DOHH2 (cell line): Measurements from ENCODE around the gene TTF2.

Source experiments
- H3F3A ChIP-seq: fragments of 200-600 bp; sonication (generic), shearing (Covaris generic); 2 replicates; pipeline ENCODE4 v1.6.0; 2016; ENCODE audit warnings: antibody characterized with exemption, mild to moderate bottlenecking; ENCODE audit not compliant: control insufficient read depth, insufficient read depth
- H3K27ac ChIP-seq: fragments of 200-600 bp; sonication (generic); 2 replicates; pipeline ENCODE4 v1.5.1; 2014; ENCODE audit warnings: low read depth, mild to moderate bottlenecking, low read length, moderate library complexity
- H3K27me3 ChIP-seq: fragments of 200-600 bp; sonication (generic); 2 replicates; pipeline ENCODE4 v1.6.1; 2014; ENCODE audit warnings: mild to moderate bottlenecking, low read length, mixed read lengths; ENCODE audit not compliant: control insufficient read depth
- H3K36me3 ChIP-seq: fragments of 200-600 bp; sonication (generic); 2 replicates; pipeline ENCODE4 v1.6.1; 2014; ENCODE audit warnings: mild to moderate bottlenecking, low read length, moderate library complexity, mixed read lengths; ENCODE audit not compliant: control insufficient read depth
- H3K4me1 ChIP-seq: fragments of 200-600 bp; sonication (generic); 2 replicates; pipeline ENCODE4 v1.6.1; 2014; ENCODE audit warnings: mild to moderate bottlenecking, low read length, mixed read lengths; ENCODE audit not compliant: control insufficient read depth
- H3K4me2 ChIP-seq: fragments of 200-600 bp; sonication (generic); 2 replicates; pipeline ENCODE4 v1.6.0; 2014; ENCODE audit warnings: mild to moderate bottlenecking, low read length, moderate library complexity
- H3K4me3 ChIP-seq: fragments of 200-600 bp; sonication (generic); 2 replicates; pipeline ENCODE4 v1.5.1; 2014; ENCODE audit warnings: mild to moderate bottlenecking, low read length, mixed read lengths
- H3K79me2 ChIP-seq: fragments of 200-600 bp; sonication (generic); 2 replicates; pipeline ENCODE4 v1.6.1; 2014; ENCODE audit warnings: mild to moderate bottlenecking, low read length, mixed read lengths; ENCODE audit not compliant: control insufficient read depth
- H3K9me2 ChIP-seq: fragments of 200-600 bp; sonication (generic); replicated peaks from 2 replicates; pipeline ENCODE4 v1.6.1; 2014; ENCODE audit warnings: mild to moderate bottlenecking, low read length, mixed read lengths; ENCODE audit not compliant: control insufficient read depth
- H3K9me3 ChIP-seq: fragments of 200-600 bp; sonication (generic); 2 replicates; pipeline ENCODE4 v1.6.1; 2014; ENCODE audit warnings: antibody characterized with exemption, low read length, mixed read lengths; ENCODE audit not compliant: control insufficient read depth, insufficient read depth
- H4K20me1 ChIP-seq: fragments of 200-600 bp; sonication (generic); 2 replicates; pipeline ENCODE4 v1.6.0; 2014; ENCODE audit warnings: low read depth, mild to moderate bottlenecking, antibody characterized with exemption, low read length, moderate library complexity; ENCODE audit not compliant: control insufficient read depth, insufficient read depth
- CTCF ChIP-seq: fragments of 200-600 bp; sonication (generic); IDR thresholded peaks from one replicate; pipeline ENCODE4 v1.5.1; 2014; ENCODE audit warnings: antibody characterized with exemption, mild to moderate bottlenecking, low read depth, low read length; ENCODE audit not compliant: poor library complexity, severe bottlenecking
- EZH2phosphoT487 ChIP-seq: fragments of 200-600 bp; sonication (generic); IDR thresholded peaks from 2 replicates; pipeline ENCODE4 v1.6.1; 2017; ENCODE audit warnings: borderline replicate concordance, mild to moderate bottlenecking, antibody characterized with exemption, low read length, moderate library complexity, mixed read lengths

The TTF2 gene

DNA sequence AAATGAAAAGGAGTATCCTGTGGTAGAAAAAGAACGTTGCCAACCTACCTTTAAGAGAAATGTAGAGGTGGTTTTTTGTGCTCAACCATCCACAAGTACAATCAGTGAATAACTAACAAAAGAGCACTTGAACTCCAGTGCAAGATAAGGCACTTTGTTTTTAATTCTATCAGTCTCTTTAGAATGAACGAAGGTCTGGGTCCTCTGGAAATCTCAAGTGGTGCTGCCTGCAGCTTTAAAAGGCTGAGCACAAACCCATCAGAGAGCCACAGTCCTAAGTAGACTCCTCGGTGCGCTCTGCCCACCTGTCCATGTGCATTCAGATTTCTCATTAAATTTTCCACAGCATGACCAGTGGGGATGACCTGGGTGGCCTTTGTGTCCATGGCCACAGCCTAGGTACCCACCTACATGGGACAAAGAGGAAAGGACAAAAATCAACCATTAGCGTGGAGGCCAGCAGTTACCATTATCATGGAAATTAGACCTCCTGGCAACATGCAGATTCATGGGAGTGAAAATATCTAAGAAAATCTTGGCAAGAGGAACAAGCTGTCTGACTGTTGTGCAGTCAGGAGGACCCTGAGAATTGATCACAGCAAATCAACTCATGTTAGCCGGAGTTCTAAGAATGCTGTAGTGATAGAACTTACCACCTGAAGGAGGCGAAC lies 52.1 kb downstream of the TTF2 start:
- no peaks in the 10 kb centered on the region for H3K79me2 ChIP-seq
- H3K9me3 ChIP-seq = no peaks in the 10 kb centered on the region
- H3K9me2 ChIP-seq = no peaks in the 10 kb centered on the region
- no peak overlapping the region for H3K4me2 ChIP-seq
- no peaks in the 10 kb centered on the region for H3K27me3 ChIP-seq
- H3K27ac ChIP-seq = no peak overlapping the region
- H3K4me3 ChIP-seq = no peak overlapping the region
- H3K4me1 ChIP-seq = no peaks in the 10 kb centered on the region
- TF ChIP-seq CTCF (no peak), EZH2phosphoT487 (no peak)
- H4K20me1 ChIP-seq = no peaks in the 10 kb centered on the region
- no peaks in the 10 kb centered on the region for H3K36me3 ChIP-seq
- no peaks in the 10 kb centered on the region for H3F3A ChIP-seq

DNA sequence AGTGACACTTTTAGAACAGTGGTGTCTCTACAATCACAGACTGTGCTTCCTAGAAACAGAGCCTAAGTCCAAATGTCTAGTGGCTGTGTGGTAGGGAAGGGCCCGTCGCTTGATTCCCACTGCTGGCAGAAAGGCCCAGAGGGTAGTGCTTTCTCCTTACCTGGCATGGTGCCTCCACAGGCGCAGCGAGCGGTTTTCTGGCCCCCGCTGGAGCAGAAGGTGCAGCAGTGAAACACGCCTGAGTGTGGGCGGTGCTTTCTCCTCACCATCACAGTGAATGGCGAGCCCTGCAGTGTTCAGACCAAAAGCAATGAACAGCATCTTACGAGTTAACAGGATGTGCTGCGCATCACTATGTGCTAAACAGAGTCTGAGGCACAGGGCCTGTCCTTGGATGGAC lies 53.1 kb downstream of the TTF2 start:
- Histone ChIP-seq H3K9me2 (no peaks in the 10 kb centered on the region), H3K27ac (no peak overlapping the region), H3K9me3 (no peaks in the 10 kb centered on the region), H4K20me1 (no peaks in the 10 kb centered on the region), H3K4me3 (no peak overlapping the region), H3K27me3 (no peaks in the 10 kb centered on the region), H3F3A (no peaks in the 10 kb centered on the region), H3K79me2 (no peaks in the 10 kb centered on the region), H3K36me3 (no peaks in the 10 kb centered on the region), H3K4me1 (no peaks in the 10 kb centered on the region), H3K4me2 (no peak overlapping the region)
- no peak for TF ChIP-seq CTCF
- no peak for TF ChIP-seq EZH2phosphoT487

- Histone ChIP-seq H3K36me3 (no peaks in the 10 kb centered on the region), H3K9me2 (no peaks in the 10 kb centered on the region), H3K9me3 (no peaks in the 10 kb centered on the region), H3K79me2 (no peaks in the 10 kb centered on the region), H3K4me3 (no peak overlapping the region), H3K27ac (no peak overlapping the region), H3F3A (no peaks in the 10 kb centered on the region), H3K4me2 (no peak overlapping the region), H3K27me3 (no peaks in the 10 kb centered on the region), H3K4me1 (no peaks in the 10 kb centered on the region), H4K20me1 (no peaks in the 10 kb centered on the region)
- no peak for TF ChIP-seq EZH2phosphoT487
- no peak for TF ChIP-seq CTCF
Measured at GRCh38 chr1:117114877-117115276, 54.8 kb downstream of the TTF2 start.
